HG03135 (cell line): ENCODE results near the gene SPON1.
"Not testable (repeated sequence)": the region's sequence is repeated elsewhere in the genome, so short reads cannot be mapped to it uniquely, and the experiment has no call there.

Experiments used
- ATAC-seq: cut with Tn5 transposase; IDR thresholded peaks from one replicate; pipeline ENCODE4 v1.9.1; 2021; ENCODE audit warnings: mild to moderate bottlenecking, moderate library complexity; ENCODE audit not compliant: unreplicated experiment

The SPON1 gene

DNA sequence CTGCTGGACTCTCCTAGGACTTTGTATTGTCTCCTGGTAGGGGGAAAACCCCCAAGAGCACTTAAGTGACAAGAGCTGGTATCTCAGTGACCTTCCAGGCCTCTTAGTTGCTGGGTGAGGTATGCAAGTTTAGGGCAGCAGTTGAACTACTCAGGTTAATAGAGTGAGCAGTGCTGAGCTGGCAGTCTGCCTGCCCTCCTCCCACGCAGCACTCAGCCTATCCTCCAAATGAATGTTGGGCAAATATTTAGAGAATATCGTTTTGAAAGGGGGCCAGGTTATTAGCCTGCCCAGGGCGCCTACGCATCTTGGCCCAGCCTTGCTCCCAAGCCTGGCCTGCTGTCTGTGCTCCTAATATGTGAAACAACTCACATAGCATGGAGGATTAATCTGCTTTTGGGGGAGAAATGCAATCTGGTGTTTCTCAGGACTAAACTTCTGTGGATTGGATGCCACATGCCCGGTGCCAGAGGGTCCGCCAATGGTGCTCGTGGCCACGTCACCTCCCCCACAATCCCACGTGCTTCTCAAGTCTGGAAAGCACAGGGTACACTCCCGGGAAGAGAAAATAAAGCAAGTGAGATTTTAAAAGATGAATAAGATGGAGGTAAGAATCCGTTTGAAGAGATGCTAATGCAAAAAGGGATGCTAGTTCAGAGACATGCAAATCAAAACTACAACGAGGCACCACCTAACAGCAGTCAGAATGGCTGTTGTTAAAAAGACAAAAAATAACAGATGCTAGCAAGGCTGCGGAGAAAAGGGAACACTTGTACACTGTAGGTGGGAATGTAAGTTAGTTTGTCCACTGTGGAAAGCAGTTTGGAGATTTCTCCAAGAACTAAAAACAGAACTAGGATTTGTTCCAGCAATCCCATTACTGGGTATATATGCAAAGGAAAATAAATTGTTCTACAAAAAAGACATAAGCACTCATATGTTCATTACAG is 67.7 kb downstream of the SPON1 start:
- no peak for ATAC-seq

DNA sequence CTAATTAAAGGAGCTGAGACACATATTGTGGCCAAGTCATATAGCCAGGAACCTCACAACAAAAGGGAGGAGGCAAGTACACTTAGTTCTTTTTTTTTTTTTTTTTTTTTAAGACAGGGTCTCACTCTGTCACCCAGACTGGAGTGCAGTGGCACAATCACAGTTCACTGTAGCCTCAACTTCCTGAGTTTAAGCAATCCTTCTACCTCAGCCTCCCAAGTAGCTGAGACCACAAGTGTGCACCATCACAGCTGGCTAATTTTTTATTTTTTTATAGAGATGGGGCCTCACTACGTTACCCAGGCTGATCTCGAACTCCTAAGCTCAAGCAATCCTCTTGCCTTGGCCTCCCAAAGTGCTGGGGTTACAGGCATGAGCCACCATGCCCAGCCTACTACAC is 73.0 kb downstream of the SPON1 start:
- ATAC-seq = not testable (repeated sequence)

DNA sequence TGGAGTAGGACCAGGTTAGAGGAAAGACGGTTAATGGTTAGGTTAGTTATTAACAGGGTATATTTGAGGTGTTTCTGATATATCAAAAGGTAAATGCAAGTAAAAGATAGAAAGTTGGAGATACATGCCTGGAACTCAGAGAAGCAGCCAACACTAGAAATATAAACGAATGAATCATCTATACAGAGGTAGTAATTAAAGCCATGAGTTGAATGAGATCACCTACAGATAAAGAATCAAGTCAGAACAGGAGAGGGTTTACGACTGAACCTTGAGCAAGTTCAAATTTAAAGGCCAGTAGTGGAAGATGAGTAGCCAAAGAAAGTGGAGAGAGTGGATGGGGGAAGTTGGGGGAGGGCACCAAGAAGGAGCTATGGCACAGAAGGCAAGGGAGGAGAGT is 73.9 kb downstream of the SPON1 start:
- ATAC-seq = no peak

DNA sequence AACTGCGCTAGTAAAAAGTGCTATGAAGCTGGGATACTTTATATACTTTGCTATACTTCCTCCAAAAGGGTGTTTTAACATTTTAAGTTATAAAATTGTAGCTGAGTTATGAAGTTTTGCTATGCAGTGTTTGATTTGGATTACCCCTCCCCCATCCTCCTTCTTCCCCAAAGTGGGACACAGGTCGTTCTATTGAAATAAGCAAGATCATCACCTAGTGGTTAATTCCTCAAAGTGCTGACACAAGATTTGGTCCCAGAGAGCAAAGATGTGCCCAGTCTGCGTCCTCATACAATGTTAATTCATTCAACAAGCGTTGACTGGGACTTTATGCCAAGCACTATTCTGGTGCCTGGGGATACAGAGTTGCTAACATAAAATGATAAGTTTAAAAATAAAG is 78.5 kb downstream of the SPON1 start:
- no peak for ATAC-seq

DNA sequence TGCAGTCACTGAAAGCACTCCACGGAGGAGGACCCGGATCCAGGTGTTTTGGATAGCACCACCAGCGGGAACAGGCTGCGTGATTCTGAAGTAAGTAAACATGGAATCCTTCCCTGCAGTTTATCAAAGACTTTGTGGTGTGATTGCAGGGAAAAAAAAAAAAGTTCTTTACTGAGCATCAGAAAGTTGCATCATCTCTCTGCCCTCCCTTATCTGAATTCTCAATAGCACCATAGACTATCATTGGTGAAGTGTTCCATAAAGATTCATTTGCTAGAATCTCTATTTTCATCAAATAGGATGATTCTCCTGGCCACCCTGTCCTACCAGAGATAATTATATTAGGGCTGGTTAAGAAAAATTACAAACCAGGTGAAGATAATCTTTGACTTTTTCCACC is 79.0 kb downstream of the SPON1 start:
- no peak for ATAC-seq

DNA sequence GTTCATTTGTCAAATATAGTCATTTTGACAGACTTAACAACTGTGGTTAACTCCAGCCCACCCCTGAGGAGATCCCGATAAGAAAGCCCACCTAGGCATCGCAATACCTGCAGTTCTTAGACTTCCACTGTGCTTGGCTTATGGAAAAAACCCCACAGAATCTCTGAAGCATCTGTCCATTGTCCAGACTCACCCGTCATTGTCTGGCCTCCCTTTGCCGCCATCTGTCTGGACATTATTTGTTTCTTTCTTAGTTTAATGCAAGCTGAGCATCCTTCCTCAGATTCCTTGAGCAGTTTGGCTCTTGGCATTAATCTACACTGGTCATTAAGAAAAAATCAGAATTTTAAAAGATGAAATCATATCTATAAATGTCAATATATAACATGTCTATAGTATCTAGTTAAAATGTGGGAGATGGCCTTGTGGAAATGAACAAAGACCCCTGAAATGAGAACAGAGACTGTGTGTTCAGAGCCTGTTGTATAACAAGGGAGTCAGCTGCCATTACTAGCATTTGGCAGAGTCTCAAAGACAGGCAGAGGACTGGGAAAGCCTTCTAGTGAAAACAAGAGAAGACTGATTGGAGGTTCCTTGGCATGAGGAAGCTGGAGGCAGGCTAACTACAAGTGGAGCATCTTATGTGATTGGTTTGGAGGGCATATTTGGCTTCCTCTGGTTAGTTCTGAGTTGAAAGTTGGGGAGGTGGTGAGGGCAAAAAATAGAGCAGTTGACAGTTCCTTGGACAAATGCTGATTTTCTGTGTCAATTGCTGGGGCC is 80.4 kb downstream of the SPON1 start:
- ATAC-seq = no peak

DNA sequence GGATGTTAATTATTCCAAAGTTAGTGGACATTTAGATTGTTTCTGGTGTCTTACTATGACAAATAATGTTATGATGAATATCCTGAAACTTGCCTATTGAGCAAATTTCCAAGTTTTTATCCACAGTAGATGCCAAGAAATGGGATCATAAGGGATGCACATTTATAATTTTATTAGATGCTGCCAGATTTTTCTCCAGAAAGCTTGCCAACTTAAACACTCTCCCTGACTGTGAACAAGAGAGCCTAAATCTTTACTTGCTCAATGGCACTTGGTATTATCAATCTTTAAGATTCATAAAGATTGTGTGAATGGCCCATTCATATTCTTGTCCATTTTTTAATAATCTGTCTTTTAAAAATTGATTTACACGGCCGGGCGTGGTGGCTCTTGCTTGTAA is 82.4 kb downstream of the SPON1 start:
- ATAC-seq = no peak

DNA sequence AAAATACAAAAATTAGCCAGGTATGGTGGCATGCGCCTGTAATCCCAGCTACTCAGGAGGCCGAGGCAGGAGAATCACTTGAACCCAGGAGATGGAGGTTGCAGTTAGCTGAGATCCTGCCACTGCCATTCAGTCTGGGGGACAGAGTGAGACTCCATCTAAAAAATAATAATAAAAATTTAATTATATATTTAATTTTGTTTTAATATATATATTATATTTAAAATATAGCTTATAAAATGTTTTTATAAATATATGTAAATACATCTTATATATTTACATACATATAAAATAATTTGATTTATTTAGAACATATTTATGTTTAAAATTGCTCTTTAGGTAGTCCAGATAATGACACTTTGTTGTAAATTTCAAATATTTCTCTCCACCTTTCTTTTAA is 82.9 kb downstream of the SPON1 start:
- ATAC-seq = no peak

DNA sequence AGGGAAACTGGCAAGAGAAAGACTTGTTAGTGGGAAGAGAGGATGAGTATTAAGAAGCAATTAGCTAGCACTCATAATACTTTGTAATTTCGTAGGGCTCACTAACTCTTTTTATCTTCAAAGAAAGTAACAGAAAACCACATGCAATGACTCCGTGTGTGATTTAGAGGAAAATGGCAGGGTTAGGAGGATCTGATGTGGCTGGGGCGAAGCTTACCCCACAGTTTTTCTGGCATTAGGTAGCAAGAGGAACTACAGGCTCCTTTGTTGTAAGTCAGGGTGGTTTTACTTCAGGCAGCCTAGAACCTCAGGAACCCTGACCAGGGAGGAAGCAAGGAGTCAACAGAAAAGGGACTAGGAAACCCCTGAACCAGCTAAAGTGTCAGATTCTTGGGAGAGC is 89.7 kb downstream of the SPON1 start:
- ATAC-seq = no peak

DNA sequence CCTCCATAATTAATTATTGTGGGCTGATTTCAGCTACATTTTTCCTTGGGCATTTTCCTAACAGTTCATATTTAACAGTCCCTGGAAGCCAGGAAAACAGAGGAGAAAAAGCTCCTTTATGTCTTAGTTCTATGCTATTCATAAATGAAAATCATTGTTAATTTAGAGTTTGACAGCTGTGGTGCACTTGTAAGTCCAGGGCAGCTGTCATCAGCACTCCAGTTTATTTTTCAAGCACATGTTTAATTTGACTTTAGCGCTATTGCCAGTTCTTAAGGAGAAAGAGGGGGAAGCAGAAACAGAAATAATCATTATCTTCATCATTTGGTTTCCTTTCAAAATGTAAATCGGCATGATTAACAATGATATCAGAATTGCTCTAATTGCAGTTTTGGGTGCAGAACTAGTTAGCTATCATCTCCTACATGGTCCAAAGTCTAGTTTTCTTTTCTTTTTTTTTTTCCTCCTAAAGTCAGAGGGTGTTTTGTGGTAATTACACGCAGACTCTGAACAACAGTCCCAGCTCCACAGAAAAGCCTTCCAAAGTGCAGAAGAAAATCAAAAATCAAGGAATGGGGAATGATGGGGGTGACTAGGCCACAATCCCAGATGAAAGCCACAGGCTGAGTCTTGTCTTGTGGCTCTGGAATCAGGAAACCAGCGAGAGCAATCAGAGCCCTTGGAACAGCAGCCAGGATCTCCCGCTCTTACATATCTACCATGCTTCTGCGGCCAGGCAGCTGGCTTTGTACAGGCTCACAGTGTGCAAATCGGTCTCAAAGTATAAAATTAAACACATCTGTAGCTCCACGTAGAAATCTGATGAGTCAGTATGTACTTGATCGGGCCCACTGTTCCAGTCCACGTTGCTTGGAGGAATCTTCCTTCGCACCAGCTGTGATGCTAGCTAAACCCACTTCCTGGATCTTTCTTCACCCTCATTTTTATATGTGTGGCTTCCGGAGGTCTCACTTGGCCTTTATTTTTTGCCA is 91.9 kb downstream of the SPON1 start:
- ATAC-seq = no peak

DNA sequence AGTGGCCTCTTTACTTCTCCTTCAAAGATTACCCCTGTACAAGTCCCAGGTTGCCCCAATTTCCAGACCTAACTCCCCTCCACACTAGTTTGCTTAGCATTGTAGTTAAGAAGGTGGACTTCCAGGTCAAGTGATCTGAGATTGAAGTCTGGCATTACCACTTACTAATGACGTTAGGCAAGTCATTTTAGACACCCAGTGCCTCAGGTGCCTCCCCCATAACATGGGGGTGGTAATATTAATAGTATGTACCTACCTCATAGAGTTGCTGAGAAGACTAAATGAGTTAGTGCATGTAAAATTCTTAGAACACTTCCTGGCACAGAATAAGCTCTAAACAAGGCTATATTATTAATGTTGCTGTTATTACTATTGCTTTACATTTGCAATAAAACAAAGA is 93.4 kb downstream of the SPON1 start:
- no peak for ATAC-seq

DNA sequence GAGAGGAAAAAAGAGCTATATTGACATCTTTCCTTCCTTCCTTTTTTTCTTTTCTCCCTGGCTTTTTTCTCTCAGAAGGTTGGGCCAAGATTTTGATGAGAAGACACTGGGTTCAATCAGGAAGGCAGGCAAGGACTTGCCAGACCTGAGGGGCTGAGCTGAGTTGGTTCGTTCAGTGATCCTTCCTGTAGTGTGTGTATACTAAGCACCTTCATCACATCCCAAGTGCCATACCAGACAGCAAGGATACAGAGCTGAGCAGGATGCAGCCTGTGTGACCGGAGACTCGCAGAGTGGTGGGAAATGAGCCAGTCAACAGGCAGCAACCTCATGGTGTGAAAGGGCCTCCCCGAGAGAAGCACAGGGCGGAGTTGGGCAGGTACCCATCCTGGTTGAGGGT is 95.5 kb downstream of the SPON1 start:
- ATAC-seq = no peak

DNA sequence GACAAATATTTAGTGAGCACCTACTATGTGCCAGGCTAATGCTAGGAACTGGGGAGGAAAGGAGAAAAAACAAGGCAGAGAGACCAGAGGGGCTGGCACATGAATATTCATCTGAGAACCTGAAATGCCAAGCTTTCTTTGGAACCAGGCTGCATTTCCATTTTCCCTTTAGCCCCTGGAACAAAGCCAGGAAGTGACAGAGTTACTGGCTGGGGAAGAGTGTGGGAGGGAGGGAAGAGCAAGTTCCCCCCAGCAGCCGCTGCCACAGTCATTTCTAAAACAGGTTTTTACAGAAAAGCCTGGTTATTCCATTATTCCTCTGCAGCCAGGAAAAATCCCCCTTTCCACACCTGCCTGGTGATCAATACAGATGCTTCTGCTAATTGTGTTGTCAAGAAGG is 97.0 kb downstream of the SPON1 start:
- no peak for ATAC-seq

DNA sequence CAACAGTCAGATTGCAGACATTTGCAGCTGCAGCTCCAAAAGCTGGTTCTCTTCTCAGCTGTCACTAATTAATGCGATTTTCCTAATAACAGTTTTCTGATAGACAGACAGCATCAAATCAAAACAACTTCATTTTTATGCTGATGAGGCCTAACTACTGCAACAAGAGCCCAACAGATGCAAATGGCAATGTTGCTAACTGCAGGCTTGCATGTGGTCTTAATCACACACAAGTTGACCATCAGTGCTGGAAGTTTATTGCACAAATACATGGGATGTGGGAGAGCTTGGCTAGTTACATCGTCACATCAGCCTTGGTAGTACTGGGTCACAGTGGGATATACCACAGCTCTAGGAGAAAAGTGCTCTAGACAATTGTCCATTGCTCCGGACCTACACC is 99.2 kb downstream of the SPON1 start:
- no peak for ATAC-seq

DNA sequence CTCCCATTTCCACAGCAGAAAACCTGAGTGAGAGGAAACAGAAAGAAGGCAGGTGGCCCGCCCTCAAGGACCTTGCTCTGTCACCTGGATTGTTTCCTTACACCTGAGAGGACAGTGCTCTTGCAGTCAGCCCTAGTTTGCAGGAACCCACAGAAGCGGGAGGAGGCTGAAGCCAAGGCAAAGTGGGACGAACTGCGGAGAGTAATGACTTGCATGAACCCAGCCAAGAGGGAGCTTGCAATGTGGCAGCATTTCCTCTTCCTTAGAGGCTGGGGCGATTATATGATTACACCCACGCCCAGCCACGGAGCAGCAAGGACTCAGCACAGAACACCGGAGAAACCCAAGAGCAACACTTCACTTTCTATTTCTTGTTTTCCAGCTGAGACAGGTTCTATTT is 102.6 kb downstream of the SPON1 start:
- ATAC-seq = no peak

DNA sequence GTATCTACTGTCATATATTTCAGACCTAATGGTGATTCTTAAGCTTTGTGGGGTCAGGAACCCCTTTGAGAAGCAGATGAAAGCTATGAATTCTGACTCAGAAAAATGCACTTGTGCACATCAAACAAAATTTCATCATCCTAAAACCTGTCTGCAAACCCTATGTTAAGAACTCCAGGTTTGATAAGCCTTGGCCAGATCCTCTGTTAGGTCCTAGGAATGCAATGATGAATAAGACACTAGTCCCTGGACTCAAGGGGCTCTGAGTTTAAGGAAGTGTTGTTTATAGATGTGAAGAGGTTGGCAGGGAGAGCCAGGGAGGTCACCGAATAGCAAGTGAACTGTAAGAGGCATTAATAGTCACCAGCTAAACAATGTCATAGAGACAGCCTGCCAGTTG is 103.2 kb downstream of the SPON1 start:
- no peak for ATAC-seq

DNA sequence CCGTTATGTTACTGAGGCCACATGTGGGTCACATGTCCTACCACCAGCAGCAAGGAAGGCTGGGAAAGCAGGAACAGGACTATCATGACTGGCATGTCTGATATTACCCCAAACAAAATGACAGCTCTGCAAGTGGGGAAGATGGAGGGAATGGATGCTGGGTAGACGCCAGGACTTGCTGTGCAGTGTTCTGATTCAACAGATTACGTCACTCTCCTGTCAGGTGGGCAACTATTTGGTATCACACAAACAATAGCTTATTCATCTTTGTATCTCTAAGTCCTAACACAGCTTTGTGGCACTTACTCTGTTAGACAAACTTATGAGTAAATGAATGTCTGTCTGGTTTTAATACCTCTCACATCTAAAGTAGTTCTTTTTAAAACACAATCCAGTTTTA is 105.2 kb downstream of the SPON1 start:
- no peak for ATAC-seq

DNA sequence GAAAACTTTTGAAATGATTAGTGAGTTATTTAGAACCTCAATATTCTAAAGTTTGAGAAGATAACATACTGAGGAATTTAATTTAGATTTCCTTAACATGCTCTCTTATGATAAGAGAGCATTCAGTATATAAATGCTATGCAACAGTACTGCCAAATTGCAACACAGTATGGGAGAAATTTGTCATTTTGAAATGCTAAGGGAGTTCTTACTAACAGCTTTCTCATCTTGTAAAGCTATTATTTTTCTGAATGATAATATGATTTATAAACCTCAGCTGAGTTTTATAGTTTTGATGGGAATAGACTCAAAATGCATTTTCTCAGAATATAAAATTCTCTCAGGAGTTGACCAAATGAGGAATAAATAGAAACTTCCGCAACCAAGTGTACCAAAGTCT is 108.4 kb downstream of the SPON1 start:
- ATAC-seq = no peak

DNA sequence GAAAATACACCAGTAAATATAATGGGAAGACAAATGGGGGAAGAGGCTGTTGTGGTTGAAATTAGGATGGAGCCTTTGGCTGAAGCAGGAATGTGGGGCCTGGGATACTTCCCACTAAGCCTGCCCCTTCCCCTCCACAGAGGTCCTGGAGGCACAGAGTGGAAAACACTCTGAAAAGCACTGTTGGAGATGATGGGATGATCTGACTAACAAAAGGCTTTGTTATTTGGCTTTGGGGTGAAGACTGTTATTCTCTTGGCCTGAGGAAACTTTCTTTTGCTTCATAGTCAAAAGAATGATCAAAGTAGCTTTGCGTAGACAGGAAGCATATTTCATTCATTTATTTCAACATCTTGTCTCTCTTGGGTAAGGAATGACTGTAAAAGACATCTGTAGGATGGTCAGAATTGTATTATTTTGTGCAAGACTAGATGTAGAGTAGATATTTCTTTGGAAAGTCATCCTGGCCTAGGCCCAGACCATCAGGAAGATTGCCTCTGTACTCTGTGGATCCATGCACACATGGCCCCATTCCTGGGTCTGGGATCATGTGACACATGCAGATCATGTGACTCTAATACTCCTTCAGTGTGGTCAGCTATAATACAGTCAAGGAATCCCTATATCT is 111.4 kb downstream of the SPON1 start:
- ATAC-seq = no peak
